Liver (tissue), 3 donors: ENCODE measurements around the gene SHOC2.

ENCODE experiments used
- FOXA2 ChIP-seq: IDR thresholded peaks from 2 replicates; pipeline ENCODE4 v1.6.1; 2016; ENCODE audit warnings: antibody characterized with exemption
- GABPA ChIP-seq, 2 donors: IDR thresholded peaks in 1 of 2; conservative IDR thresholded peaks in 1 of 2; 2 replicates each; pipeline ENCODE4 v1.6.1; 2016; ENCODE audit warnings: antibody characterized with exemption in 2 of 2, mild to moderate bottlenecking in 1 of 2, moderate library complexity in 1 of 2
- YY1 ChIP-seq: IDR thresholded peaks from 2 replicates; pipeline ENCODE4 v1.6.1; 2016; ENCODE audit warnings: antibody characterized with exemption, mild to moderate bottlenecking
- TF ChIP-seq, protein P1 (sequence below): fragments of 150-350 bp; IDR thresholded peaks from 2 replicates; pipeline ENCODE4 v1.5.1; 2017; ENCODE audit warnings: improper control_type of control experiment, low read depth, low read length; ENCODE audit not compliant: missing input control
- TF ChIP-seq, protein P2 (sequence below): IDR thresholded peaks from 2 replicates; pipeline ENCODE4 v1.6.1; 2016; ENCODE audit warnings: antibody characterized with exemption
- TF ChIP-seq, protein P3 (sequence below): IDR thresholded peaks from 2 replicates; pipeline ENCODE4 v1.6.1; 2016; ENCODE audit warnings: antibody characterized with exemption, mild to moderate bottlenecking
- TF ChIP-seq, protein P4 (sequence below): IDR thresholded peaks from 2 replicates; pipeline ENCODE4 v1.6.1; 2016; ENCODE audit warnings: antibody characterized with exemption
- donor health status: healthy.
- donor health status: healthy.

DNA sequence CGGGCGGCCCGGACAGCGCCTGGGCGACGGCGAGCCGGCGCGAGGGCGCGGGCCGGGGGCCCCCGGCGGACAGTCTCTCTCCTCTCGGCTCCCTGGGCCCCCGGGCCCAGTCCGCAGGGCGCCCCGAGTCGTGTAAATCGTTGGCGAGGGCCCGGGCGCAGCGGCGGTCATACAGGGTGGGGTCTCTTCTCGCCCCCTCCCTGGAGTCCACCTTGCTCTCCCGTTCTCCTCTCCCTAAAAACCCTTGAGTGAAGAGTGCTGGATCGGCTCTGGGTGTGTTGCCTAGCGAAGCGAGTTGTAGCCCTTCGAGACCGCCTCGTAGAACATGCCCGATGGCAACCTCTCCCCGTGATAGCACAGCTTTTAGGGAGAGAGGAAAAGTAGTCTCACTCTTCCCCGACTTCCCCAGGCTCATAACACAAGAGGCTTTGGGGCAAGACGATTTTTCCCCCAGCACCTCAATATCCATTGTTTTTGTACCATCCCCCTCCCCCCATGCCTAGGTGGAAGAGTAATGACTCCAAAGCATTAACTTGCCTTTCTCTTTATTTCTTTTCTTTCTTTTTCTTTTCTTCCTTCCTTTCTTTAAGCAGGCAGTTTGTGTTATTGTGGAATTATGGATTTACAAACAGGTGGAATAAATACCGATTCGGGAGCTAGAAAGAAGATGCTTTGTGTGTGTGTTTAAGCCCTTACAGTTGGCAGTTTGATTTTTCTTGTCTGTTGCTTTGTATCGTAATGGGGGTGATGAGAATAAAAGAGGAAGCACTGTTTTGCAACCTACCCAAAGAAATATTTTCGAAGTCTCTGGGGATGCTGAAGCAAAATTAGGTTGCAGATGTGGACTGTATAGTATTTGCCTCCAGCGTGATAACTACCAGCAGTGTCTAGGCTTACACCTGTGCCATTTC, 822 bp downstream of the SHOC2 start:
- TF ChIP-seq YY1 (peak; percentile 5), GABPA (IDR thresholded peaks at IDR 0.05 in 1 of 2, conservative IDR thresholded peaks at IDR 0.05 in 1 of 2) (no peak), FOXA2 (no peak)
- TF ChIP-seq, protein P1, sequence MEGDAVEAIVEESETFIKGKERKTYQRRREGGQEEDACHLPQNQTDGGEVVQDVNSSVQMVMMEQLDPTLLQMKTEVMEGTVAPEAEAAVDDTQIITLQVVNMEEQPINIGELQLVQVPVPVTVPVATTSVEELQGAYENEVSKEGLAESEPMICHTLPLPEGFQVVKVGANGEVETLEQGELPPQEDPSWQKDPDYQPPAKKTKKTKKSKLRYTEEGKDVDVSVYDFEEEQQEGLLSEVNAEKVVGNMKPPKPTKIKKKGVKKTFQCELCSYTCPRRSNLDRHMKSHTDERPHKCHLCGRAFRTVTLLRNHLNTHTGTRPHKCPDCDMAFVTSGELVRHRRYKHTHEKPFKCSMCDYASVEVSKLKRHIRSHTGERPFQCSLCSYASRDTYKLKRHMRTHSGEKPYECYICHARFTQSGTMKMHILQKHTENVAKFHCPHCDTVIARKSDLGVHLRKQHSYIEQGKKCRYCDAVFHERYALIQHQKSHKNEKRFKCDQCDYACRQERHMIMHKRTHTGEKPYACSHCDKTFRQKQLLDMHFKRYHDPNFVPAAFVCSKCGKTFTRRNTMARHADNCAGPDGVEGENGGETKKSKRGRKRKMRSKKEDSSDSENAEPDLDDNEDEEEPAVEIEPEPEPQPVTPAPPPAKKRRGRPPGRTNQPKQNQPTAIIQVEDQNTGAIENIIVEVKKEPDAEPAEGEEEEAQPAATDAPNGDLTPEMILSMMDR = no peak
- TF ChIP-seq, protein P2, sequence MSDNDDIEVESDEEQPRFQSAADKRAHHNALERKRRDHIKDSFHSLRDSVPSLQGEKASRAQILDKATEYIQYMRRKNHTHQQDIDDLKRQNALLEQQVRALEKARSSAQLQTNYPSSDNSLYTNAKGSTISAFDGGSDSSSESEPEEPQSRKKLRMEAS = no peak
- TF ChIP-seq, protein P3, sequence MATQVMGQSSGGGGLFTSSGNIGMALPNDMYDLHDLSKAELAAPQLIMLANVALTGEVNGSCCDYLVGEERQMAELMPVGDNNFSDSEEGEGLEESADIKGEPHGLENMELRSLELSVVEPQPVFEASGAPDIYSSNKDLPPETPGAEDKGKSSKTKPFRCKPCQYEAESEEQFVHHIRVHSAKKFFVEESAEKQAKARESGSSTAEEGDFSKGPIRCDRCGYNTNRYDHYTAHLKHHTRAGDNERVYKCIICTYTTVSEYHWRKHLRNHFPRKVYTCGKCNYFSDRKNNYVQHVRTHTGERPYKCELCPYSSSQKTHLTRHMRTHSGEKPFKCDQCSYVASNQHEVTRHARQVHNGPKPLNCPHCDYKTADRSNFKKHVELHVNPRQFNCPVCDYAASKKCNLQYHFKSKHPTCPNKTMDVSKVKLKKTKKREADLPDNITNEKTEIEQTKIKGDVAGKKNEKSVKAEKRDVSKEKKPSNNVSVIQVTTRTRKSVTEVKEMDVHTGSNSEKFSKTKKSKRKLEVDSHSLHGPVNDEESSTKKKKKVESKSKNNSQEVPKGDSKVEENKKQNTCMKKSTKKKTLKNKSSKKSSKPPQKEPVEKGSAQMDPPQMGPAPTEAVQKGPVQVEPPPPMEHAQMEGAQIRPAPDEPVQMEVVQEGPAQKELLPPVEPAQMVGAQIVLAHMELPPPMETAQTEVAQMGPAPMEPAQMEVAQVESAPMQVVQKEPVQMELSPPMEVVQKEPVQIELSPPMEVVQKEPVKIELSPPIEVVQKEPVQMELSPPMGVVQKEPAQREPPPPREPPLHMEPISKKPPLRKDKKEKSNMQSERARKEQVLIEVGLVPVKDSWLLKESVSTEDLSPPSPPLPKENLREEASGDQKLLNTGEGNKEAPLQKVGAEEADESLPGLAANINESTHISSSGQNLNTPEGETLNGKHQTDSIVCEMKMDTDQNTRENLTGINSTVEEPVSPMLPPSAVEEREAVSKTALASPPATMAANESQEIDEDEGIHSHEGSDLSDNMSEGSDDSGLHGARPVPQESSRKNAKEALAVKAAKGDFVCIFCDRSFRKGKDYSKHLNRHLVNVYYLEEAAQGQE = no peak
- TF ChIP-seq, protein P4, sequence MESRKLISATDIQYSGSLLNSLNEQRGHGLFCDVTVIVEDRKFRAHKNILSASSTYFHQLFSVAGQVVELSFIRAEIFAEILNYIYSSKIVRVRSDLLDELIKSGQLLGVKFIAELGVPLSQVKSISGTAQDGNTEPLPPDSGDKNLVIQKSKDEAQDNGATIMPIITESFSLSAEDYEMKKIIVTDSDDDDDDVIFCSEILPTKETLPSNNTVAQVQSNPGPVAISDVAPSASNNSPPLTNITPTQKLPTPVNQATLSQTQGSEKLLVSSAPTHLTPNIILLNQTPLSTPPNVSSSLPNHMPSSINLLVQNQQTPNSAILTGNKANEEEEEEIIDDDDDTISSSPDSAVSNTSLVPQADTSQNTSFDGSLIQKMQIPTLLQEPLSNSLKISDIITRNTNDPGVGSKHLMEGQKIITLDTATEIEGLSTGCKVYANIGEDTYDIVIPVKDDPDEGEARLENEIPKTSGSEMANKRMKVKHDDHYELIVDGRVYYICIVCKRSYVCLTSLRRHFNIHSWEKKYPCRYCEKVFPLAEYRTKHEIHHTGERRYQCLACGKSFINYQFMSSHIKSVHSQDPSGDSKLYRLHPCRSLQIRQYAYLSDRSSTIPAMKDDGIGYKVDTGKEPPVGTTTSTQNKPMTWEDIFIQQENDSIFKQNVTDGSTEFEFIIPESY = no peak
